Measurements from ENCODE around the gene GPATCH8. TPM values are rescaled to one million over a fixed set of nuclear protein-coding genes. Genes with fewer than 3 reads are reported as not detected.

GPATCH8 gene
- polyA plus RNA-seq, 1 of the 3 experiments (the other 2 are of a cell fraction): 12.7 TPM

- Histone ChIP-seq H3K36me3 (replicated peaks in 1 of 2; ENCODE audit: control insufficient read depth in 1 of 2, insufficient read depth in 2 of 2, low read length in 1 of 2) (no peaks in the 10 kb centered on the region), H2AFZ (ENCODE audit: low read depth) (no peak overlapping the region), H3K9me2 (no peaks in the 10 kb centered on the region), H3K4me2 (no peak overlapping the region), H4K20me1 (ENCODE audit: insufficient read depth) (no peaks in the 10 kb centered on the region), H3K9me3 (no peaks in the 10 kb centered on the region), H3K27ac (ENCODE audit: low read depth in 2 of 2, low read length in 1 of 2) (no peak overlapping the region), H3F3A (replicated peaks; ENCODE audit: insufficient read depth) (no peaks in the 10 kb centered on the region), H3K4me3 (ENCODE audit: low read depth in 2 of 2, low read length in 1 of 2) (no peak overlapping the region), H3K79me2 (ENCODE audit: insufficient read depth) (no peaks in the 10 kb centered on the region), H3K9ac (no peak overlapping the region), H3K27me3 (ENCODE audit: insufficient read depth) (no peaks in the 10 kb centered on the region), H3K4me1 (ENCODE audit: control insufficient read depth in 1 of 2, insufficient read depth in 2 of 2, low read depth in 1 of 2, low read length in 1 of 2) (no peaks in the 10 kb centered on the region)
- CTCF ChIA-PET: interaction anchor here (1.1 kb wide), 1 partner anchor 132 kb away, joined by 3 read pairs; no protein-coding TSS in a partner anchor
- TF ChIP-seq TCF12 (IDR thresholded peaks at IDR 0.05) (no peak), FOXM1 (IDR thresholded peaks at IDR 0.05; ENCODE audit: low read depth) (no peak), RCOR1 (IDR thresholded peaks at IDR 0.05; ENCODE audit: low read length) (no peak), FOXJ3 (CRISPR knock-in tag; IDR thresholded peaks at IDR 0.05) (no peak), SMC3 (IDR thresholded peaks at IDR 0.05; ENCODE audit: low read depth, low read length) (no peak), MXI1 (IDR thresholded peaks at IDR 0.05; ENCODE audit: low read depth, low read length) (no peak), EP300 (IDR thresholded peaks at IDR 0.05; ENCODE audit: borderline replicate concordance in 1 of 2, low read depth in 1 of 2, low read length in 1 of 2) (no peak), MEF2A (IDR thresholded peaks at IDR 0.05; ENCODE audit: borderline replicate concordance, low read depth) (no peak), CTCF (IDR thresholded peaks at IDR 0.05) (no peak), USF1 (IDR thresholded peaks at IDR 0.05; ENCODE audit: borderline replicate concordance, low read depth) (no peak), NFIC (IDR thresholded peaks at IDR 0.05; ENCODE audit: borderline replicate concordance) (no peak), YY1 (IDR thresholded peaks at IDR 0.05; ENCODE audit: low read depth) (no peak), RAD21 (IDR thresholded peaks at IDR 0.05; ENCODE audit: low read length) (no peak)
- WGBS (ENCODE audit: low lambda C conversion rate): 79% methylated on average over 22 of the region's 28 CpGs
- POLR2A ChIA-PET: no interaction called here
- DNase-seq: no peak
These were observed 24.7 kb upstream of the GPATCH8 start for GRCh38 chr17:44527954-44528353.

- DNase-seq: no peak
- H3K4me2 ChIP-seq: no peak overlapping the region
- H2AFZ ChIP-seq (ENCODE audit: low read depth): no peak overlapping the region
- H3K4me1 ChIP-seq (ENCODE audit: control insufficient read depth in 1 of 2, insufficient read depth in 2 of 2, low read depth in 1 of 2, low read length in 1 of 2): no peaks in the 10 kb centered on the region
- no peak overlapping the region for H3K27ac ChIP-seq (ENCODE audit: low read depth in 2 of 2, low read length in 1 of 2)
- 25% methylated on average over 1 of the region's 1 CpG for WGBS (ENCODE audit: low lambda C conversion rate)
- ChIA-PET CTCF (no interaction called here), POLR2A (no interaction called here)
- no peaks in the 10 kb centered on the region for H3K27me3 ChIP-seq (ENCODE audit: insufficient read depth)
- H3F3A ChIP-seq (replicated peaks; ENCODE audit: insufficient read depth): no peaks in the 10 kb centered on the region
- no peaks in the 10 kb centered on the region for H3K9me3 ChIP-seq
- no peaks in the 10 kb centered on the region for H4K20me1 ChIP-seq (ENCODE audit: insufficient read depth)
- no peaks in the 10 kb centered on the region for H3K9me2 ChIP-seq
- TF ChIP-seq FOXM1 (IDR thresholded peaks at IDR 0.05; ENCODE audit: low read depth) (no peak), SIN3A (IDR thresholded peaks at IDR 0.05; ENCODE audit: borderline replicate concordance, low read depth, low read length) (no peak), USF1 (IDR thresholded peaks at IDR 0.05; ENCODE audit: borderline replicate concordance, low read depth) (no peak), TAF1 (IDR thresholded peaks at IDR 0.05; ENCODE audit: borderline replicate concordance, low read depth, low read length) (no peak), POLR2AphosphoS5 (IDR thresholded peaks at IDR 0.05; ENCODE audit: low read depth, low read length) (no peak), GABPA (IDR thresholded peaks at IDR 0.05; ENCODE audit: low read depth) (no peak), CHD2 (IDR thresholded peaks at IDR 0.05; ENCODE audit: low read length, partially characterized antibody) (no peak), MXI1 (IDR thresholded peaks at IDR 0.05; ENCODE audit: low read depth, low read length) (no peak), YY1 (IDR thresholded peaks at IDR 0.05; ENCODE audit: low read depth) (no peak), RAD21 (IDR thresholded peaks at IDR 0.05; ENCODE audit: low read length) (no peak), IRF3 (IDR thresholded peaks at IDR 0.05; ENCODE audit: low read depth, low read length) (no peak), TCF12 (IDR thresholded peaks at IDR 0.05) (no peak), PBX3 (IDR thresholded peaks at IDR 0.05) (no peak), JUND (IDR thresholded peaks at IDR 0.05) (no peak), EP300 (IDR thresholded peaks at IDR 0.05; ENCODE audit: borderline replicate concordance in 1 of 2, low read depth in 1 of 2, low read length in 1 of 2) (no peak)
- H3K9ac ChIP-seq: no peak overlapping the region
- no peak overlapping the region for H3K4me3 ChIP-seq (ENCODE audit: low read depth in 2 of 2, low read length in 1 of 2)
- no peaks in the 10 kb centered on the region for H3K36me3 ChIP-seq (replicated peaks in 1 of 2; ENCODE audit: control insufficient read depth in 1 of 2, insufficient read depth in 2 of 2, low read length in 1 of 2)
- no peaks in the 10 kb centered on the region for H3K79me2 ChIP-seq (ENCODE audit: insufficient read depth)
These were observed 23.9 kb upstream of the GPATCH8 start for GRCh38 chr17:44527102-44527501.
